ACHN (cell line): ENCODE measurements around the gene PRSS22.

Experiments
- DNase-seq: peaks from one replicate; pipeline ENCODE4 v3.0.0-alpha.2; 2015
- in situ Hi-C: cut with HindIII; loops from 2 replicates; pipeline ENCODE4 v1.10.0; 2017; ENCODE audit warnings: low sequenced_read_pairs, low pct_ligation_motif_present, low pct_unique_long_range_greater_than_20kb

Gene PRSS22

GRCh38 chr16:2803545-2804195, 54.3 kb downstream of the PRSS22 start:
- no peak for DNase-seq
- in situ Hi-C loops = no loop called here
